Ovary (tissue), 9 donors: ENCODE data around the gene ZHX3. TPM values are rescaled to one million over a fixed set of nuclear protein-coding genes. Genes with fewer than 3 reads are reported as not detected.

Experiments
- DNase-seq, 5 donors: peaks; one replicate each; pipeline ENCODE4 v3.0.0-alpha.2; 2019 to 2020
- H3K27ac ChIP-seq, 2 donors: fragments of 200-600 bp; one replicate each; pipeline versions ENCODE4 v1.5.1 to v1.8.0; 2019 to 2022
- H3K27me3 ChIP-seq: fragments of 200-600 bp; one replicate; pipeline ENCODE4 v1.8.0; 2022
- H3K36me3 ChIP-seq: fragments of 200-600 bp; sonication (generic); one replicate; pipeline ENCODE4 v1.5.1; 2019
- H3K4me1 ChIP-seq: one replicate; pipeline ENCODE4 v1.8.1; 2013; ENCODE audit warnings: mild to moderate bottlenecking, moderate library complexity; ENCODE audit not compliant: insufficient read depth
- H3K4me3 ChIP-seq: fragments of 200-600 bp; sonication (generic); one replicate; pipeline ENCODE4 v1.5.1; 2017
- H3K9me3 ChIP-seq, 2 donors: fragments of 200-600 bp in 1 of 2; sonication (generic) in 1 of 2; one replicate each; pipeline versions ENCODE4 v1.5.1 to v1.8.1; 2013 to 2019; ENCODE audit warnings: mild to moderate bottlenecking in 1 of 2, moderate library complexity in 1 of 2
- EP300 ChIP-seq: sonication (generic); formaldehyde crosslinking; IDR thresholded peaks from one replicate; pipeline ENCODE4 v1.6.1; 2017; ENCODE audit warnings: antibody characterized with exemption
- POLR2A ChIP-seq: fragments of 450-650 bp; IDR thresholded peaks from one replicate; pipeline ENCODE4 v1.6.1; 2017; ENCODE audit warnings: antibody characterized with exemption, mild to moderate bottlenecking, moderate library complexity
- WGBS, 3 donors: extraction: QIAGEN DNeasy Blood & Tissue Kit in 1 of 3; methylation state at CpG; one replicate each; pipeline versions ENCODE4 v1.1.5 to v1.1.7; 2013 to 2017; 5-methylcytosine and 5-hydroxymethylcytosine counted together
- intact Hi-C, 4 donors: fragments of 100-400 bp; cut with DNase I; formaldehyde crosslinking; loops; one replicate each; pipeline versions ENCODE4 v1.11.0 to v1.15.1; 2022 to 2023
- polyA plus RNA-seq, 2 donors: library from polyadenylated mRNA; stranded (reverse); fragments of 200-250 nt in 1 of 2; fragments of 350-450 nt in 1 of 2; fragmentation: Illumina TruSeq in 1 of 2; extraction: RNeasy Lipid Tissue Mini Kit (QIAGEN cat#74804) in 1 of 2; gene quantifications; one replicate each; pipeline ENCODE4 v1.2.3, GENCODE V29; 2013 to 2014
- total RNA-seq, 7 donors: library from RNA; depleted of rRNA in 2 of 7; stranded (reverse); fragments of >200 nt in 2 of 7; fragmentation: NEBNext Ultra II Directional in 3 of 7; extraction: Animal tissue kit (Norgen Biotek cat#: 25700) in 3 of 7; gene quantifications; one replicate each; pipeline versions ENCODE4 v1.1.0 to v1.2.4, GENCODE V29; 2016 to 2023
- TF ChIP-seq, protein P1 (sequence below), 3 donors: fragments of 450-650 bp in 2 of 3; fragments of 200-600 bp in 1 of 3; IDR thresholded peaks; one replicate each; pipeline versions ENCODE4 v1.5.1 to v1.8.0; 2016 to 2022; ENCODE audit warnings: antibody characterized with exemption in 3 of 3, mild to moderate bottlenecking in 1 of 3
- donor health status: DM: no; HTN: no; CAD: no; lungs with moderate emphysema.
- donor health status: DM: no; HTN: no; CAD: no.
- donor health status: Bipolar disorder and iron deficiency.
- donor health status: DM: yes; HTN: yes; CAD: no.
- donor health status: DM: no; HTN: no; CAD: no.
- donor health status: DM: yes; HTN: yes; CAD: no.

The ZHX3 gene
- total and polyA plus RNA-seq, 9 donors = 17.5 to 72.0 (median 39.6) TPM

GRCh38 chr20:41219824-41220223 lies 97.7 kb downstream of the ZHX3 start:
- WGBS, 3 donors = 92 to 97% (median 97%) methylated on average over 2 of the region's 2 CpGs
- Histone ChIP-seq H3K27me3 (no peaks in the 10 kb centered on the region), H3K36me3 (no peaks in the 10 kb centered on the region), H3K4me3 (no peak overlapping the region), H3K4me1 (peaks cover 11% of the 10 kb centered on the region), H3K9me3 (no peaks in the 10 kb centered on the region), H3K27ac (no peak overlapping the region)
- no peak for DNase-seq
- intact Hi-C loops = loop anchor here in 1 of 4 donors (10.0 kb wide), 1 partner anchor 55 kb away; no protein-coding TSS in a partner anchor
- TF ChIP-seq EP300 (no peak), POLR2A (no peak)
- TF ChIP-seq, protein P1, sequence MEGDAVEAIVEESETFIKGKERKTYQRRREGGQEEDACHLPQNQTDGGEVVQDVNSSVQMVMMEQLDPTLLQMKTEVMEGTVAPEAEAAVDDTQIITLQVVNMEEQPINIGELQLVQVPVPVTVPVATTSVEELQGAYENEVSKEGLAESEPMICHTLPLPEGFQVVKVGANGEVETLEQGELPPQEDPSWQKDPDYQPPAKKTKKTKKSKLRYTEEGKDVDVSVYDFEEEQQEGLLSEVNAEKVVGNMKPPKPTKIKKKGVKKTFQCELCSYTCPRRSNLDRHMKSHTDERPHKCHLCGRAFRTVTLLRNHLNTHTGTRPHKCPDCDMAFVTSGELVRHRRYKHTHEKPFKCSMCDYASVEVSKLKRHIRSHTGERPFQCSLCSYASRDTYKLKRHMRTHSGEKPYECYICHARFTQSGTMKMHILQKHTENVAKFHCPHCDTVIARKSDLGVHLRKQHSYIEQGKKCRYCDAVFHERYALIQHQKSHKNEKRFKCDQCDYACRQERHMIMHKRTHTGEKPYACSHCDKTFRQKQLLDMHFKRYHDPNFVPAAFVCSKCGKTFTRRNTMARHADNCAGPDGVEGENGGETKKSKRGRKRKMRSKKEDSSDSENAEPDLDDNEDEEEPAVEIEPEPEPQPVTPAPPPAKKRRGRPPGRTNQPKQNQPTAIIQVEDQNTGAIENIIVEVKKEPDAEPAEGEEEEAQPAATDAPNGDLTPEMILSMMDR (IDR thresholded peaks at IDR 0.05) = no peak

DNA sequence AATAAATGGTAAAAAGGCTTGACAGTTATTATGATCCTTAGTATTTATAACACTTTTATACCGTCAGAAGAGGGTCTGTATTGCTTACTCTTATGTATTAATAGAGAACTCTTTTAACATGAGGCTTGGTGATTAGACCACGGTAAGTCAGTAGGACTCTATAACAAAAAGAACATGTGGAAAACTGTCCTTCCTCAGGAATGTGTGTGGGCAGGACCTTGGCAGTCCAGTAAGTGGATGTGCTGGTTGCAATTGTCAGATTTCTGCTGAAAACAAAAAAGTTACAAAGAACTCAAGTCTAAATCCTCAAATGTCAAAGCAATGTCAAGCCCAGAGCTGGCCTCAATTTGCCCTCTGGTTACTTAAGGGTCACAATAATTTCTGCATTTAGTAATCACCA lies 99.1 kb downstream of the ZHX3 start:
- intact Hi-C loops = no loop called here
- Histone ChIP-seq H3K9me3 (no peaks in the 10 kb centered on the region), H3K36me3 (no peaks in the 10 kb centered on the region), H3K4me3 (no peak overlapping the region), H3K4me1 (peaks cover 11% of the 10 kb centered on the region), H3K27me3 (no peaks in the 10 kb centered on the region), H3K27ac (no peak overlapping the region)
- TF ChIP-seq POLR2A (no peak), EP300 (no peak)
- TF ChIP-seq, protein P1 (IDR thresholded peaks at IDR 0.05) = no peak
- DNase-seq = no peak
- WGBS, 3 donors = 43 to 46% (median 44%) methylated on average over 2 of the region's 2 CpGs

- H3K36me3 ChIP-seq = no peaks in the 10 kb centered on the region
- no peaks in the 10 kb centered on the region for H3K9me3 ChIP-seq
- no peaks in the 10 kb centered on the region for H3K27me3 ChIP-seq
- 62 to 70% (median 64%) methylated on average over 5 of the region's 5 CpGs for WGBS, 3 donors
- H3K4me1 ChIP-seq = peaks cover 15% of the 10 kb centered on the region
- H3K4me3 ChIP-seq = no peak overlapping the region
- H3K27ac ChIP-seq = no peak overlapping the region
- no peak for DNase-seq
- TF ChIP-seq POLR2A = no peak
- TF ChIP-seq EP300 = no peak
- TF ChIP-seq, protein P1 (IDR thresholded peaks at IDR 0.05) = no peak
- intact Hi-C loops = no loop called here
These were observed 100.1 kb downstream of the ZHX3 start for GRCh38 chr20:41217422-41217821.

DNA sequence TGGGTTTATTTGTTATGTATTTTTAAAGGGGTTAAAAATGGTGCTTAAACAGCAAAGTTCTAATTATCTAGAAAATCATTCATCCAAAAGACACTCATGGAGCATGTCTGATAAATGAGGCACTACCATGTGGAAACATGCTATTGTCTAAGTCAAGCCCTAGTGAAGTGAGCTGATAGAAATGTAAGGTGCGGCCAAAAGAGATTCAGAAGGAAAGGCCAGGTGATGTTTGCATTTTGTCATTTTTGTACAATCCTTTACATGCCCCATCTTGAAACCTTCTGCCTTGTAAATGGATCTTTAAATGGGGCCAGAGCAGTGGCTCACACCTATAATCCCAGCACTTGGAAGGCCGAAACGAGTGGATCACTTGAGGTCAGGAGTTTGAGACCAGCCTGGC lies 102.9 kb downstream of the ZHX3 start:
- 95 to 96% (median 96%) methylated on average over 3 of the region's 3 CpGs for WGBS, 3 donors
- no peaks in the 10 kb centered on the region for H3K36me3 ChIP-seq
- DNase-seq = no peak
- no peak overlapping the region for H3K27ac ChIP-seq
- intact Hi-C loops = no loop called here
- H3K27me3 ChIP-seq = no peaks in the 10 kb centered on the region
- TF ChIP-seq, protein P1 (IDR thresholded peaks at IDR 0.05) = no peak
- TF ChIP-seq EP300 = no peak
- no peak for TF ChIP-seq POLR2A
- no peak overlapping the region for H3K4me3 ChIP-seq
- H3K4me1 ChIP-seq = peaks cover 6% of the 10 kb centered on the region
- H3K9me3 ChIP-seq = no peaks in the 10 kb centered on the region
